HG03097 (cell line): Measurements from ENCODE around the gene UNC93A.
"Not testable (repeated sequence)": the region's sequence is repeated elsewhere in the genome, so short reads cannot be mapped to it uniquely, and the experiment has no call there.

Experiments used
- ATAC-seq: cut with Tn5 transposase; IDR thresholded peaks from one replicate; pipeline ENCODE4 v1.9.1; 2021; ENCODE audit not compliant: unreplicated experiment, low FRiP score

UNC93A gene

DNA sequence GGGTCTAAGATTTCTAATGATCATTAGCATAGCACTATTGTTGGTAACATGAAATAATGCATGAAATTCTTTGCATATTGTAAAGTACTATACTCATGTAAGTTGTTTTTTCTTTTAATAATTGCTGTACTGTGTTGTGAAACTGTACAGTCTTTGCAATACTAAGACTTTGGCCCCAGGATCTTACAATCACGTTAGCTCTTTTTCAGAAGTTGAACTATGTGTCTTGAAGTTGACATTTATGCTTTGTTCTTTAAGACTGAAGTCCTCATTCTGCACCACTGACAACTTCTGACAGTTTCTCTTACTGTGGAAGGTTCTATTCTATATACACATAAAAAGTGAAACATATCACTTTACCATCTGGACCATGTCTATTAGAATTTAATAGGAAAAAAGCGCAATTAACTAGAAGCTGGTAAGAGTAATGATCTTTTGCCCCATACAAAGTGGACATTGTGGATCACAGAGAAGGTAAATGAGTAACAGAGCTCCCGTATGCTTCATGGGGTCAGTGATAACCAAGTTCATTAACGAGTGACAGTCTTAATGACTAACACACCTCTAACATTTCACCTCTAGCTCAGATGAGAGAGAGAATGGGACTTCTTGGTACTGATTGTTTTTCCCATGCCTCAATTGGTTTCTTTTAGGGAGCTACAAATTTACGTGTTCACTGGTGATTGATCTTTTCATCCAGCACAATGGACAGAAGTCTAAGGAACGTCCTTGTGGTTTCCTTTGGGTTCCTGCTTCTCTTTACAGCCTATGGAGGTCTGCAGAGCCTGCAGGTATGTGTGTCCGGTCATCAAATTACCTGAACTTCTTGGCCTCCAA lies at the start of gene UNC93A:
UNC93A (plus strand) TSS at position 530 of the 837 bp plus-strand sequence; CDS start at position 705, 175 bp downstream.
- no peak for ATAC-seq

DNA sequence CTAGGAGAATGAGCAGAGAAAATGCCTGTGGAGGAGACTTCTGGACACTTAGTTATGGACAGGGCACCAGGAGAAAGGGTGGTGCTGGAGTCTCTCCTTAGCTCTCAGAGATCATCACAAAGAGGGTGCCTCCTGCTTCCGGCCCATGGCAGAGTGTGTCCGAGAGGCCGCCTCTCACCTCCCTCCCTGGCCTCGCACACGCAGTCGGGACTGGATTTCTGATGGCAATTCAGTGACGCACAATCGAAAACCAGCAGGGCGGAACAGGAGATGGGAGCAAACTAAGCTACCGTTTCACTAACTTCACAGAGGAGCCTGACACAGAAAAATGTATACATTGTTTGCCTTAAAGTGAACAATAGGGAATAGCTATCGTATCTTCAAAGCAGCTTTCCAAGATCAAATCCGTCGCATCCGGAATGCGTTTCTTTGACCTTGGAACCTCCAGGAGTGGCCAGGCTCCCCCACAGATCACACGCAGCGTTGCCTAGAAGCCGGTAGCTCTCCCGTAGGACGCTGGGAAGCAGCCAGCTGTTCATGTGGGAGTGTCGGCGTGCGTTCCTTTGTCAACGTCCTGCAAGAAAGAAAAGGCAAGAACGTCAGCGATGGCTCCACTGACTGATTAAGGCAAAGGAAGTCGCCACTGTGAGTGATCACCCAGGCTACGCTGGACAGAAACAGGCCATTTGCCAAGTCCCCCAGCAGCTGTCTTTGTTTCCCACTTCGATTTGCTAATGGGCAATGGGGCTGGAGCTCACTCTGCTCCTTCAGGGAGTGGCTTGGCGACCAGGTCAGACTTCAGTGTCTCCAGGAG lies 49.6 kb upstream of the UNC93A start:
- ATAC-seq, result not testable (repeated sequence)

DNA sequence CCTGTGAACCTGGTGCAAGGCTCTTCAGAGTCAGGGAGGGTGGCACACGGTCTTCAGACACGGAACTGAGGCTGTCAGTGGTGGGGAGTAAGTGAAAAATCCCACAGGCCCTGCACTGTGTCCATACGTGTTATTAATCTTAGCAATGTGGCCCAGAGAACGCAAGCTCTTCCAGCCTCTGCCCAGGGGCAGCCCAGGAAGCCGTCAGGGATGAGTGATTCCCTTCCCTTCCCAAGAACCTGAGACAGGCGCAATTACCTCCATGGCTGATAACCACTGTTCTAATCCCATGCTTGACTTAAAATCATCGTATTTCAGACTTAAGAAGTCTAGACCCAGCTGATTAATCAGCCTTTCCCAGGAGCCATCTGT lies 49.0 kb upstream of the UNC93A start:
- not testable (repeated sequence) for ATAC-seq

DNA sequence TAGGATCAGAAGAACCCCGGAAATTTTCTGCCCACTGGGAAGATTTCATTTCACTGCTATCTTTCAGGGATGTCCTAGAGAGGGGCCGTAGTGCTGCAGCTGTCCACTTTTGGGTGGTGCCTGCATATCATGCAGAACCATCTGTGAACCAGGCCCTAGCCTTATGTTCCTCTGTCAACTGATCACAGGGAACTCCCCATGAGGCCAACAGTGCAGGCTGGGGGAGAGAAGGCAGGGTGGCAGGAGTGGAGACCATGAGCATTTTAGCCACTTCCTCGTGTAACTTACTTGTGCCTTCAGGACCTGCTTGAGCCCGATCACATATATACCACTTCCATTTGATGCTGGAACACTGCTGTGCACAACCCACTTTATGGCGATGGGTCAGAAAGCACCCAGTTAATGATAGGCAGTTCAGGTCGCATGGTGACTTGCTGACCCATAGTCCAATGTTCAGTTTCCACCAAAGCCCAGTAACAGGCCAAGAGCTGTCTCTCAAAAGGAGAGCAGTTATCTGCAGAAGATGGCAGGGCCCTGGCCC lies 48.5 kb upstream of the UNC93A start:
- ATAC-seq, result not testable (repeated sequence)

DNA sequence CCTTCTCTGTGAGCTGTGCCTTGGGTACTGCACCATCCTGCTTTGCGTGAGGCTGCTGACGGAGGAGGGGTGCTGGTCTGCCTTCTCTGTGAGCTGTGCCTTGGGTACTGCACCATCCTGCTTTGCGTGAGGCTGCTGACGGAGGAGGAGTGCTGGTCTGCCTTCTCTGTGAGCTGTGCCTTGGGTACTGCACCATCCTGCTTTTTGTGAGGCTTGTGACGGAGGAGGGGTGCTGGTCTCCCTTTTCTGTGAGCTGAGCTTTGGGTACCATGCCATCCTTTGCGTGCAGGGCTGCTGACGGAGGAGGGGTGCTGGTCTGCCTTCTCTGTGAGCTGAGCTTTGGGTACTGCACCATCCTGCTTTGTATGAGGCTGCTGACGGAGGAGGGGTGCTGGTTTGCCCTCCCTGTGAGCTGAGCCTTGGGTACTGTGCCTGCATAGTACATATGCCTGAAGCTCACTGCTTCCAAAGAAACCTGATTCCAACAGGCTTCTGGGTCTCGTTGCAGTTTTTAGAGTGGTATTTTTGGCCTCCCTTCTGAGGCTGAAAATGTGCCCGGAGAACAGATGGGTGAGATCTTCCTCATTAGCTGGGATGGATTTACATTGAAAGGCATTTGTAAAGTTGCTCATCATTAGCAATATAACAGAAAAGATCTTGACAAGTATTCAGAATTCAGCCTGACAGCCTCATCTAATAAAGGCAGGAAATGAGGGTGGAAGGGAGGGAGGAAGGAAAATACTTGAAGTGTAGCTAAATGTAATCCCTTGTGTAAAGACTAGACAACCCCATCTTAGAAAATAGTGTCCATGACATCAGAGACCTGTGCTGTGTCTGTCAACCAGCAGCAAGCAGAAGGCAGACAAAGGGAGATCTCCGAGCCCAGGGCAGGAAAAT lies 46.8 kb upstream of the UNC93A start:
- no peak for ATAC-seq

DNA sequence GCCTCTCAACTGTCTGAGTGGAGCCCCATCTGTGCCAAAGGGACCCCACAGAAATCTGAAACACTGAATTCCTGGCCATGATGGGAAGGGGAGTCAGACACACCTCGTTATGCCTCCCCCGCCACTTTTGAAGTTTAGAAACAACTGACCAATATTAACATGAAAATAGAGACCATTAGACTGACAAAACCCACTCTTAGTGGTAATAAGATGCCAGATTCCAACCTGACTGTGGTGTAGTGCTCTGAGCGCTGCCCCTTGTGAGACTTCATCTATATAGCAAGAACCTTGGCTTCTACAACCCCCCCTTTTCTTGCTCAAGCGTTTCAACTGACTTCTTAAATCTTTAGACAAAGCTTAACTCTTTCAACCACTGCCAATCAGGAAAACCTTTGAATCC lies 46.1 kb upstream of the UNC93A start:
- ATAC-seq, result no peak

DNA sequence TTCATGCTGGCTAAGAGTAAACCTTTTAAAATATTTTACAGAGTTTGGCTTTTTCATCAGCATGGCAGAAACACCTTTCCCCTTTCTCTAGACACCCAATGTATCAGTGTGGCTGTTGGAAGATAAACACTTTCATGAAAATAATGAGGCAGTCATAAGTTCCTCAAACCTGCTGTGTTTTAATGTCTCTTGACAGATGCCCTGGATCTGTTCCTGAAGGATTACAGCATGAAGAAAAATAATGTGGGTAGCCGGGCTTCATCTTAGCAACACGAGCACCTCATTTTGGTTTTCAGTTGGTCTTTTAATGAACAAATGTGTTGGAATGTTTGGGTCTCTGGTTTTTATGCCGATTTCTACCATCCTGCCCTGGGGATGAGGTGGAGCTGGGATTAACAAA lies 45.5 kb upstream of the UNC93A start:
- ATAC-seq, result no peak

DNA sequence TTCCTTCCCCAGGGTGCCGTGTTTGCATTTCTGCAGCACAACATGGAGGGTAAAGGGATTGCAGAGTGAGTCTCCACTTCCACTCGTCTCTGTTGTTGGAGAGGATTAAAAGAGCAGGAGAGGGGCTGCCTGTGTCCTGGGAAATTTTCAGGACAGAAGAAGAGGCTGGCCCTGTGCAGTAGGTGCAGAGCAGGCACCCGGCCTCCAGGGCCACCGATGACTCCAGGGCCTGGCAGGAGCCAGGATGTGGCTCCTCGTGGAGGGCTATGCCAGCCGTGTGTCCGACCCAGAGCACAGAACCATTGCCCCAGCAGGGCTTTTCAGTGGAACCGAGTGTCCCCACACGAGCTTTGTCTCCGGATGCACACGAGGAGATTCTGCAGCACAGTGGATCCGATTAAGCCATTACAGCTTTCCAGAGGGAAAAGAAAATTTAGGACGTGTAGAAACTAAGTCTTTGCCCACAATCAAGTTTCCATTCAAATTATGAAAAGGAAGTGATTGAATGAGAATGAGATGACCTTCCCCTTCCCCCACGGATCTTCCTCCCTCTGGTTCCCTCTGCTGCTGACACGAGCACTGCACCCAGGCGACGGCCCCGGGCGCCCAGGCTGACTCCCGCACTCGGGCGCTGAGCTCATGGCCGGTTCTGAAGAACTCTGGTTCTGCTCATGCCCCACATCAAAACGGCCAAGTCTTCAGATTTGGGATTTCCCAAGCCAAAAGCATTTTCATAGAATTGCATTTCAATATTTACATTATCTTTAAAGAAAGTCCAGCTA lies 43.1 kb upstream of the UNC93A start:
- ATAC-seq, result no peak

DNA sequence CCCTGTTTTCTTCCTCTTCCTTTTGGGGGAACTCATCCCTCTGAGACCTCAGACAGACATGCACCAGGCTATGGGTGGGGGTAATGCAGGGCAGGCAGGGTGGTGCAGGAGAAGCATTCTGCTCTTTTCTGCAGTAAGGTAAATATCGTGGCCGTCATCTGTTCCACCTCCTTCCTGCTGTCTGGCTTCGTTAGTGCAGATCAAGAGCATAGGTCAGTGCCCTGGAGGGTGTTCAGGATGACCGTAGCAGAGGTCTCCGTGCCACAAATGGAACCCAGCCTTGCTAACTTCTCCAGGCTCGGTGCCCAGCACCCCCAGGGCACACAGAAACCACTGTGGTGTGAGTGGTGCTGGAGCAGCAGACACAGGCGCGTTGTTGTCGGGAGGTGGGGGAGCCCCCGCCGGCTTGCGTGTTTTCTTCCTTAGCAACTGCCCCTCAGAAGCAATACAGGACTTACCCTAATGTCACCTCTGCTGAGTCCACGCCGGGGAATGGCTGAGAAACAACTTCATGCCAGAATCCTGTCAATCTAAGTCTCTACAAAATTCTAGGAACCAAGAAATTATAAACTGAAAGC lies 42.1 kb upstream of the UNC93A start:
- not testable (repeated sequence) for ATAC-seq

DNA sequence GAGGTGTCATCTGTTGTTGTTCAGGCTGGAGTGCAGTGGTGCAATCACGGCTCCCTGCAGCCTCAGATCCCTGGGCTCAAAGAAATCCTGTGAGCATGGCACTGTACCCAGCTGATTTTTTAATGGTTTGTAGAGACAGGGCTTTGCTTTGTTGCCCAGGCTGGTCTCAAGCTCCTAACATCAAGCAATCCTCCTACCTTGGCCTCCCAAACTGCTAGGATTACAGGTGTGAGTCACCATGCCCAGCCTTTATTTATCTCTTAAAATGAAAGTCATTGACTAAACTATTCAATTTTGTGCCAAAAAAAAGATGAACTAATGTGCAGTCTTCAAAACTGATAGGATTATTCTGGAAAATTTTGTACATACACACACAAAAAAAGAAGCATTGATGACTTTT lies 38.8 kb upstream of the UNC93A start:
- no peak for ATAC-seq

DNA sequence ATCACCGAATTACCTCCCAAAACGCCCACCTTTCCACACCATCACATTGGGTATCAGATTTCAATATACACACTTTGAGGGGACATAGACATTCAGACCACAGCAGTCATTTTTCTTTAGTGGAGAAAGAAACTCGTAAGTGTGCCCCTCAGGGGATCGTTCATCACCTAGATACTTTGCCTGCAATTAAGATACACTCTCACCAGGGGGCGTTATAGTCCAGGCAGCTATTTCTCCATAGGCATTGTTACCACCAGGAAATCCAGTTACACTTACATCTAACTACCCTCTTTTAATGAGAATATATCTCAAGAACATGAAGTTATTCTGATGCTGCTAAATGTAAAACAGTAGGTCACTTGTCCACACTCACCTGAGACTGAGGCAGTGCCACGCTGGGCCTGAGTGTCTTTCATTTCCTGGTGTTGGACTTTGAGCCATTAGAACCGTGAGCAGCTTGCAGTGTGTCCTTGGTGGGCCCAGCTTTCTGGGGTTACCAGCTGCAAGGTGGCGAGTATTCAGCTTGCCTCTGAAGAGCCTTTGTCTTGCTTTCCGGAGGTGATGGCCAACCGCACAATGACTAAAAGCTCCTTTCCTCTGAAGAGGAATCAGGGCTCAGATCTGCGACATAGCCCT lies 35.1 kb upstream of the UNC93A start:
- ATAC-seq, result no peak

DNA sequence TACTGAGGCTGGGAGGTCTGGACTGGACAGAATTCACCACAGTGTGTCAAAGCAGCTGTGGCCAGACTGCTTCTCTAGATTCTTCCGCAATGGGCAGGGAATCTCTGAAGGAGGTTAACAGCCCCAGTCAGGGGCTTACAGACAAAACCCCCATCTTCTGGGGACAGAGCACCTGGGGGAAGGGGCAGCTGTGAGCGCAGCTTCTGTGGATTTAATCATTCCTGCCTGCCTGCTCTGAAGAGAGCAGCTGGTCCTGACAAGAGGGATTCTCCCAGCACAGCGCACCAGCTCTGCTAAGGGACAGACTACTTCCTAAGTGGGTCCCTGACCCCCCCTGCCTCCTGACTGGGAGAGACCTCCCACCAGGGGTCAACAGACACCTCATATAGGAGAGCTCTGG lies 32.5 kb upstream of the UNC93A start:
- ATAC-seq, result no peak

DNA sequence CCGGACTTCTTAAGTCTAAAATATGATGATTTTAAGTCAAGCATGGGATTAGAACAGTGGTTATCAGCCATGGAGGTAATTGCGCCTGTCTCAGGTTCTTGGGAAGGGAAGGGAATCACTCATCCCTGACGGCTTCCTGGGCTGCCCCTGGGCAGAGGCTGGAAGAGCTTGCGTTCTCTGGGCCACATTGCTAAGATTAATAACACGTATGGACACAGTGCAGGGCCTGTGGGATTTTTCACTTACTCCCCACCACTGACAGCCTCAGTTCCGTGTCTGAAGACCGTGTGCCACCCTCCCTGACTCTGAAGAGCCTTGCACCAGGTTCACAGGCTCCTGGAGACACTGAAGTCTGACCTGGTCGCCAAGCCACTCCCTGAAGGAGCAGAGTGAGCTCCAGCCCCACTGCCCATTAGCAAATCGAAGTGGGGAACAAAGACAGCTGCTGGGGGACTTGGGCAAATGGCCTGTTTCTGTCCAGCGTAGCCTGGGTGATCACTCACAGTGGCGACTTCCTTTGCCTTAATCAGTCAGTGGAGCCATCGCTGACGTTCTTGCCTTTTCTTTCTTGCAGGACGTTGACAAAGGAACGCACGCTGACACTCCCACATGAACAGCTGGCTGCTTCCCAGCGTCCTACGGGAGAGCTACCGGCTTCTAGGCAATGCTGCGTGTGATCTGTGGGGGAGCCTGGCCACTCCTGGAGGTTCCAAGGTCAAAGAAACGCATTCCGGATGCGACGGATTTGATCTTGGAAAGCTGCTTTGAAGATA lies 24.9 kb upstream of the UNC93A start:
- not testable (repeated sequence) for ATAC-seq

DNA sequence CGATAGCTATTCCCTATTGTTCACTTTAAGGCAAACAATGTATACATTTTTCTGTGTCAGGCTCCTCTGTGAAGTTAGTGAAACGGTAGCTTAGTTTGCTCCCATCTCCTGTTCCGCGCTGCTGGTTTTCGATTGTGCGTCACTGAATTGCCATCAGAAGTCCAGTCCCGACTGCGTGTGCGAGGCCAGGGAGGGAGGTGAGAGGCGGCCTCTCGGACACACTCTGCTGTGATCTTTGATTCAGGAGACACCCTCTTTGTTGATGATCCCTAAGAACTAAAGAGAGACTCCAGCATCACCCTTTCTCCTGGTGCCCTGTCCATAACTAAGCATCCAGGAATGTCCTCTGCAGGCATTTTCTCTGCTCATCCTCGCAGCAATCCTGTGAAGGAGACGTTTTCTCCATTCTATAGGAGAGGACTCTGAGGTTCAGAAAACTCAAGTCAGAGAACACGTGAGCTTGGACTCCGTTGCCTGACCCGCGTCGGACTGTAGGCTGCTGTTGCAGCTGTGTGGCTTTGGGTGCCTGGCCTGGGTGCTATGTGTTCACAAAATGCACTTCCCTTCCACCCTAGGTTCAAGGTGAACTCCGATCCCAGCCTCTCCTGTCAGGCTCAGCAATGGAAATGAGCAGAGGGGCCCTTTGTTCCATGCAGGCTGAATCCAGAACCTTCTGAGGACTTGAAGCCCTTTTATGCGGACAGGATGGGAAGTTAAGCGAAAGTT lies 24.1 kb upstream of the UNC93A start:
- no peak for ATAC-seq

DNA sequence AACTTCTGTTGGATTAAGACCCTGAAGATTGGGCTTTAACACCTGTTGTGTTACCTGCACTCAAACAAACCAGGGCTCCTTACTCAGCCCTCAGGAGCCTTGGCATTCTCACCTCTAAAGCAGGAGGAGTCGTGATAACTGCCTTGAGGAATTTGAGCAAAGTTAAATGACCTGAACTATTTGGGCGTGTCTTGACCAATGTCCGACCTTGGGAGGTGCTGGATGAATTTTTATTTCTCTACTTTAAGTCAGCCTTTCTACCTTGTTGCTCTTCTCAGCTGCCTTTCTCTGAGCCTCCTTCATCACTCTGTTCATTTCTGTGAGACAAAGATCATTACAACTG lies 23.6 kb upstream of the UNC93A start:
- ATAC-seq, result not testable (repeated sequence)

DNA sequence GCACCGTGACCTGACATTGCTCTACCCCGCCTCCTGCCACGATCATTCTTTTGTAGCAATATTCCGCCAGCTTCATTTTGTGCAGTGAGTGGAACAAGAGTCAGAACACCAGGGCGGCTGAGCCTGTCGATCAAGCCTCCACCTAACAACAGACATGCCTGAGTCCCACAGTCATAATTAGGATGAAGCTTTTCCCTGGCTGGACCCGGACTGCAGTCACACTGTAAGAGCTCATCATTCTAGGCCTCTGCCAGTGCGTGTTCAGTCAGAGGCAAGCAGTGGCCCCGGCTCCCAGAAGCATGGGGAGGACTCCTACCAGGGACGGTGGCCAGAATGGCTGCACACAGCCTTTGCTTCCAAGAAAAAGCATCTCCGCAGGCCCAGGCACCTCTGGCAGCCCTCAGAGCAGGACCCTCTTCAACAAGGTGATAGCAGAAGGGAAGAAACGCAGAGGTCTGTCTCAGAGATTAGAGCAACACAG lies 23.2 kb upstream of the UNC93A start:
- no peak for ATAC-seq

DNA sequence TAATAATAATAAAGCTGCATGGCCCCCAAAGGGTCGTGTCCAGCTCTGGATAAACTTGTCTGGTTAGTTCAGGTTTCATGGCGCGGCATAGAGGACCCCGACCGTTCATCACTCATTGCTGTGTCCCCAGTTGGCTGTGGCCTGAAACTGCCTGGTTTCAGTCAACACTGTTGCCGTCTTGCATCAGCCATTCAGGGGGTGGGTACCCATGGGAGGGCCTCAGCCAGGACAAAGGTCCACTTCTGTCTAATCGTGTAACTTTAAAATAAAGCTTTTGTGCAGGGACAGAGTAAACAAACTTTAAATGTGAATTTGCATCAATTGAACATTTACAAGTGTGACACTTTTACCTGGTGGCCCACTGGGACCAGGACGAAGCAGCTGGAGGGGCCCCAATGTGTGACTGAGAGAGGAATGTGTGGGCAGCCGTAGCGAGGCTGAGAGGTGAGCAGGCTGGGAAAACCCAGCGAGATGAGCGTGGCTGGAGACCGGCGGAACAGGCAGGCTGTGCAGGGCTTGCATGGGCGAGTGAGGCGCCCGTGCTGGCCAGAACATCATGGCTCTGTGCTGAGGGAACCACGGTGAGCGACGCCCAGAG lies 22.3 kb upstream of the UNC93A start:
- no peak for ATAC-seq
